ENCODE measurements around the gene TMEM131.
A peak's percentile ranks its signal among the peaks of the same experiment; 100 is the strongest.

TMEM131 gene

DNA sequence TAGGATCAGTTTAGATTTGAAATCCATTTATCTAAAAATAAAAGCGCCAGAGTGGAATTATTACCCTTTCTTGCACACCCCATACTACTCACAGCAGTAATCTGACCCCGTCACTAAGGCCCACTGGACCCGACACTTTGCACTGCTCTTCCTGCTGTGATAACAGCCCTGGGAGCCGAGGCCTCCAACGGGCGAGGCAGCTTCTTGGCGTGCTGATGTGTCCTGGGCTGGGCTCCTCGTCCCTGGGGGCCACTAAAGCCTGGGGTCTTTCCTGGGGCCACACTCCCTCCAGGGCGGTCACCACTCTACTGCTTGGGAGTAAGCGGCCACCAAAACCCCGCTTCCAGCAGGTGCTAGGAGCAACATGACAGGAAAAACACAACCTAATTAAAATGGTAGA is 220.7 kb downstream of the TMEM131 start:
- no peak for DNase-seq
- Mint-ChIP-seq H3K9me3 (no peaks in the 10 kb centered on the region), H3K4me1 (no peaks in the 10 kb centered on the region), H3K27ac (no peak overlapping the region), H3K27me3 (no peaks in the 10 kb centered on the region), H3K4me3 (no peak overlapping the region)
- ATAC-seq = no peak

DNA sequence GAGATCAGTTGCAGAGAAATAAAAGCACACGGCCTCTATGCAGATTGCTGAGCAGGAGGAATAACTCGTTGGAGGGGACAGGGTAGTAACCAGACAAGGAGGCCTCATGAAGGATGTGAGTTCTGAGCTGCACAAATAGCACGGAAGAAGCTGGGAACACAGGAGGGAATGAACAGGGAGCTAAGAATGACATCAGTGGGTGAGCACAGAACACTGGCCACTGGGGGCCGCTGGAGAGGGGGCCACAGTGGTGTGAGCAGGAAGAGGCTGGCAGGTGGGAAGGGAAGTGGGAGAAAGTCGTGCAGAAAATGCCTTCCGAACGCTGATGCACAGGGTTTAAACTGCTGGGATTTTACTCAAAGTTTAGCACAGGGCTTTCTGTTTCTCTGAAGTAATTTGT is 221.3 kb downstream of the TMEM131 start:
- no peak for ATAC-seq
- no peak for DNase-seq
- no peaks in the 10 kb centered on the region for H3K4me1 Mint-ChIP-seq
- no peaks in the 10 kb centered on the region for H3K27me3 Mint-ChIP-seq
- no peak overlapping the region for H3K27ac Mint-ChIP-seq
- no peak overlapping the region for H3K4me3 Mint-ChIP-seq
- no peaks in the 10 kb centered on the region for H3K9me3 Mint-ChIP-seq

DNA sequence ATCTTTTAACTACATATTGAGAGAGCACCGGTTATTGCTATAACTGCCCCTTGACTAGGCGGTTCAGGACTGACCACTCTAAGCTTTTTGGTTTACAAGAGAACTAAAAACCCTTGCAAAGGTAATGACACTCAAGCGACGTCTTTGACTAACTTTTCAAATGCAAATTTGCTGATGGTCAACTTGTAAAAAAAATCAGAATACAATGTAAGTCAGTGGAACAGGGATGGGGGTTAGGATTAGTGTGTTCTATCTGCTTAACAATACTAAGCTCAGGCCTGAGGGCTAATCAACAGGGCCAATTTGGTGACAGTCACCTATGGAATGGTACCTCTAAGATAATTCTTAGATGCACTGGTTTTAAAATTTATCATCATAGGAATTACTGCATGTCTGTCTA is 225.3 kb downstream of the TMEM131 start:
- no peak for DNase-seq
- no peaks in the 10 kb centered on the region for H3K27me3 Mint-ChIP-seq
- H3K4me1 Mint-ChIP-seq = no peaks in the 10 kb centered on the region
- ATAC-seq = no peak
- H3K27ac Mint-ChIP-seq = no peak overlapping the region
- no peaks in the 10 kb centered on the region for H3K9me3 Mint-ChIP-seq
- H3K4me3 Mint-ChIP-seq = no peak overlapping the region

DNA sequence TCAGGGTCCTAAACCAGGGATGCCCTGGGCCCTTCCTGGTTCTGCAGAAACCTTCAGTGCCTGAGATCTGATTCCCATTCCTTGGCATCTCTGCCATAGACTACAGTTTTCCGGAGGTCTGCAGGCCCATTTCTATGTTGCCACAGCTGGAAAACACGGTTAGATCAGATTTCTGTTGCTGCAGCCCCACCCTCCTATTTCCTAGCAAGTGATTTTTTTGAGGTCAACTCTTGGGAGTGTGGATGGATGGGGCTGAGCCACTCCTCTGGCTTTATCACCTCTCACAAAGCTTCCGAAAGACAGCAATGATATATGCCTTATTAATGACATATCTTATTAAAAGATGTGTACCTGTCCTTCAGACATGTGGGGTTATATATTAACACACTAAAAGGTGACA is 226.0 kb downstream of the TMEM131 start:
- H3K4me1 Mint-ChIP-seq = no peaks in the 10 kb centered on the region
- H3K9me3 Mint-ChIP-seq = no peaks in the 10 kb centered on the region
- DNase-seq = no peak
- no peak overlapping the region for H3K27ac Mint-ChIP-seq
- no peak for ATAC-seq
- H3K4me3 Mint-ChIP-seq = no peak overlapping the region
- H3K27me3 Mint-ChIP-seq = no peaks in the 10 kb centered on the region

DNA sequence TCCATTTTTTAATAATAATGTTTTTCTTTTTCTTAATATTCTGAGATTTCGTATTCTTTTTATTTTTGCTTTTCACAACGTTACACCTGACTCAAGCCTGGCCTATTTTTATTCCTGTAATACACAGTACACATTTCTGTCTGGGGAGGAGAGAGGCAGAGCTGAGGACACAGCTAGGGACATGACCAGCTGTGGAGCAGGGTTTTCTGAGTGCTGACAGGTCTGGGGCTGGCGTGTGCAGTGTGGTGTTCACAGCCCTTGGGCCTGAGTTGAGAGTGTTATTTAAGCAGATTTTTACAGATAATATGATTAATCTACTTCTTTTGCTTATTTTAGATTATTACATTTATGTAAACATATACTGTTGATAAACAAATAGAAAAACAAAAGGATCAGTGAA is 226.4 kb downstream of the TMEM131 start:
- Mint-ChIP-seq H3K4me3 (no peak overlapping the region), H3K27ac (no peak overlapping the region), H3K9me3 (no peaks in the 10 kb centered on the region), H3K27me3 (no peaks in the 10 kb centered on the region), H3K4me1 (no peaks in the 10 kb centered on the region)
- DNase-seq (no peak), ATAC-seq (no peak)

DNA sequence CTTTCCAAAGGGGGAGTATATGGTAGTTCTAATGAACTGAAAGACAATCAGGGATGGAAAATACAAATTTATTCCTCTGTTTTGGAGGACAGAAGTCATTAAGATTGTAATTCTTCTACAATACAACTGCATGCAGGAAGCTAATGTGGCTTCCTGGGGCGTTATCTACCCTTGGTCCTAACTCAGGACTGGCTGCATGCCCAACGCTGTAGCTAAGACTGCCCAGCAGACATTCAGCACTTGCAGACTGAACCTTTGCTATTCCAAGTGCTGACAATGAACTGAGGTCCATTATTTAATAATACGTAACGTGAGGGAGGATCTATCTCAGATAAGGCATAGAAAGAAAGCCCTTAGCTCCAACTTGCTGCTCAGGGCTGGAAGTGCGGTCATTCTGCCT is 229.2 kb downstream of the TMEM131 start:
- H3K27ac Mint-ChIP-seq = no peak overlapping the region
- no peak overlapping the region for H3K4me3 Mint-ChIP-seq
- peaks cover 17% of the 10 kb centered on the region for H3K4me1 Mint-ChIP-seq
- DNase-seq = no peak
- no peak for ATAC-seq
- H3K9me3 Mint-ChIP-seq = no peaks in the 10 kb centered on the region
- H3K27me3 Mint-ChIP-seq = no peaks in the 10 kb centered on the region

DNA sequence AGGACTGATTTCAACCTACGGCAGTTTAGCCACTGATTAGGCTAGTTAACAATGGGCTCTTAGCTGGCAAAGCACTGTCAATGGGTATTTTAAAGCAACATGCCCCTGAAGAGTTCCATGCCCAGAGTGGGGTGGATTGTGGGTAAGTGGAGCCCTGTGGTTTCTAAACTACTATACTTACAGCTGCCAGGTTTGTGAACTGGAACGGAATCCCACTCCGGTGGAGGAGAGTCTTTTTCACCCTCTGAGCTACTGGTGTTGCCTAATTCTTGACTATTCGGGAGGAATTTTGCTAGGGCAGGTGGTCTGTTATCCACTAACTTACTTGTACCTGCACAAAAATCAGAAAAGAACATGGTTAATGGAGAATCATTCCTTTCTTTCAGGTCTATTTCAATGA is 229.8 kb downstream of the TMEM131 start:
- DNase-seq (no peak), ATAC-seq (no peak)
- Mint-ChIP-seq H3K4me3 (no peak overlapping the region), H3K4me1 (peaks cover 19% of the 10 kb centered on the region), H3K27me3 (no peaks in the 10 kb centered on the region), H3K27ac (no peak overlapping the region), H3K9me3 (no peaks in the 10 kb centered on the region)

DNA sequence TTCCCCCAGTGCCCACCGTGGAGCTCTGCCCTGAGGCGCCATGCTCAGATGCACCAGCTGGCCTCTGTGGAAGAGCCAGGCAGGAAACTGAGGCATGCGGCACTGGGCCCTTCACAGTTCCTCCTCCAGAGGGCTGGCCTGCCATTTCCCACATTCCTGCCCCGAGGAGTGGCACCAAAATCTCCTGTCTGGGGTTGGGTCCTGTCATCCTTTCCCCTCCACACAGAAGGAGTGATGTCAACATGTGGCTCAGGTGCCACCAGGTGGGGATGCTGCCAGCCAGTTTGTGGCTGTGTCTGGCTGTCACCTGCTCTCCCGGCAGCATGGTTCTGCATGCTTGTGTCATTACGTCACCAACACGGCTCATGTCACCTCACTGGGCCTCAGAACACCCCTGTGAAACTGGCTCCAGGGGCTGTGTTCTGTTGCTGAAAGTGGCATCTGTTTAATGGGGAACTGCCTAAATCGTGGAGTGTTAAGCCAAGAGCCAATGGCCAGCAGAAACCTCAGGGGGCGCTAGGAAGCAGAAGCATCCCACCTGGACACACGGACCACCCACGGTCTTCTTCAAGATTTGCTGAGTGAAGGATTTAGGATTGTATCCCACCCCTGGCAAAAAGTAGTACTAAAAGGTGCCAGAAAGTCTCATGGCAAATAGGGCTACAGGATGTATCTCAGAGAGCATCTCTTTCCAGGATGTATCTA is 231.0 kb downstream of the TMEM131 start:
- ATAC-seq (no peak), DNase-seq (no peak)
- H3K4me3 Mint-ChIP-seq = no peak overlapping the region
- peak overlapping the region in 1 of 2 donors; percentile 46 for H3K27ac Mint-ChIP-seq
- H3K27me3 Mint-ChIP-seq = no peaks in the 10 kb centered on the region
- H3K4me1 Mint-ChIP-seq = peaks cover 29% of the 10 kb centered on the region
- no peaks in the 10 kb centered on the region for H3K9me3 Mint-ChIP-seq

DNA sequence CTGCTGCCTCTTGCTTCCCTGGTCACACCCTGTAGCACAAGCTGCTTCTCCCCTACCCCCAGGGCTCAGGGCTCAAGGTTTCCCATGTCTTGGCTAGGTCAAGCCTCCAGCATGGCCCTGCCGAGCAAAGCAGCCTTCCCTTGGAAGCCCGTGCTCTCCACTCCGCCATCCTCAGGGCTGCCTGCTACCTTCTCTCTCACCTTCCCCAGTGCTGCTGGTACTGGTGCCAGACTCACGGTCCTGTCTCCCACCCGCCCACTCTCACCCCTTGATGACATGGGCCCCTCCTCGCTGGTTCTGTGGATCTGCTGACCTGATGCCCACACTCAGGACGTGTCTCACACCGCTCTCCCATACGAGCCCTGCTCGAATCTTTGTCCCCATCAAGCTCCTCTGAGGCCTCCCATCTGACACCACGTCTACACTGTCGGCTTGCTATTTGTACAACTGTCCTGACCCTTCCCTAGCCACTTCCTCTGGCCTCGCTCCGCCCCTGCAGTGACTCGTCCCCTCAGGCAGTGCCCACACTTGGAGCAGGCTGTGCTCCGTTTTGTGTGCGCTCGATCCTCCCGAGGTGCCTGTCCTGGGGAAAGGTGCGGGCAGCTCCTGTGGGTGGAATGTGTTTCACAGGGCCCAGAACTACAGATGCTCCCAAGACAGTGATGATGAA is 232.4 kb downstream of the TMEM131 start:
- peak overlapping the region; percentile 11 to 96 for H3K27ac Mint-ChIP-seq
- no peak overlapping the region for H3K4me3 Mint-ChIP-seq

DNA sequence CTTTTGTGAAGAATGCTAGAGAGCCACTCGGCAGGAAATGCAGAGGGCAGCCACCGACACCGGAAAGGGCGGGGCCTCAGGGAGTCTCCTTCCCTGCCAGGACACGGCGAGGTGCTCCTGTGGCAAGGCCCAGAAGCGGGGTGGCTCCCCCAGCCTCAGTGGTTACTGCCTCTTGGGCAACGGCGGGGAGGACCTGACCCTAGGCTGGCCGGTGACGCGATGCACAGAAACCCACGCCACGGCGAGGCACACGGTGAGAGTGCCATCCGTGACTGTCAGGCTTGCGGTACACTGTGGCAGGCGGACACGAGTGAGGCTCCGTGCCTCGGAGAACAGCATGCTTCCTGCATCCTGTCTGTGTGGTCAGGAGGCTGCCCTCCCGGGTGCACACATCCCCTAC is 234.6 kb downstream of the TMEM131 start:
- peak; percentile 87 for ATAC-seq
- peak in 1 of 2 donors; percentile 64 for DNase-seq
- Mint-ChIP-seq H3K27ac (peak overlapping the region; percentile 74 to 90), H3K27me3 (no peaks in the 10 kb centered on the region), H3K4me1 (peaks cover 33% of the 10 kb centered on the region), H3K4me3 (peak overlapping the region; percentile 68 to 69), H3K9me3 (no peaks in the 10 kb centered on the region)

More for the DNA sequence above, 232.4 kb downstream of the TMEM131 start:
- H3K27me3 Mint-ChIP-seq = no peaks in the 10 kb centered on the region
- no peak for ATAC-seq
- no peaks in the 10 kb centered on the region for H3K9me3 Mint-ChIP-seq
- no peak for DNase-seq
- peaks cover 33% of the 10 kb centered on the region for H3K4me1 Mint-ChIP-seq

DNA sequence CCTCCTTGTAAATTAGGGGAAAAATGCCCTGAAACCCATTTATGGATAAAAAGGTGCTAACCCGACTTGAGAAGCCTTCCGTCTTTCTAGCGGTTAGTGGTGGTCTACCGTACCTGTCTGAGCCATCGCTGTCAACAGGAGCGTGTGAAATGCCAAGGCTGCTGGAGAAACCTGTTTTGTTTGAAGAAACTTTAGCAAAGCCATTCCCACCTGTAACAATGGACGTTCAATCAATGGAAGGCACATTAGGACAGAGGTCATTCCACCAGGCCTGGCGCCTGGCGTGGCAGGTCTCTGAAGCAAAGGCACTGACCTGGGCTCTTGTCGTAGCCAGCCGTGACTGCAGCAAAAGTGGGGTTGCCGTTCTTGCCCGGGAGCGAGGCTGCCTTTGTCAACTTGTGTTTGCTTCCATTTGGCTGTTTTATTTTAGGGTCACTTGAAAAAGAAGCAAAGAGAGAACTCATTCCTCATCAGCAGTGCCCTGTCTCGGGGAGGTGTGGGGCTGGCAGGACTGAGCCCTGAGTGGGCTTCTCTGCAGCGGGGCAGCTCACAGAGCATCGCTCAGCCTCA is 235.2 kb downstream of the TMEM131 start:
- Mint-ChIP-seq H3K4me3 (peak overlapping the region; percentile 68 to 69), H3K27ac (peak overlapping the region; percentile 68 to 90), H3K27me3 (no peaks in the 10 kb centered on the region), H3K9me3 (no peaks in the 10 kb centered on the region), H3K4me1 (peaks cover 33% of the 10 kb centered on the region)
- DNase-seq = no peak
- ATAC-seq = peak; percentile 32

DNA sequence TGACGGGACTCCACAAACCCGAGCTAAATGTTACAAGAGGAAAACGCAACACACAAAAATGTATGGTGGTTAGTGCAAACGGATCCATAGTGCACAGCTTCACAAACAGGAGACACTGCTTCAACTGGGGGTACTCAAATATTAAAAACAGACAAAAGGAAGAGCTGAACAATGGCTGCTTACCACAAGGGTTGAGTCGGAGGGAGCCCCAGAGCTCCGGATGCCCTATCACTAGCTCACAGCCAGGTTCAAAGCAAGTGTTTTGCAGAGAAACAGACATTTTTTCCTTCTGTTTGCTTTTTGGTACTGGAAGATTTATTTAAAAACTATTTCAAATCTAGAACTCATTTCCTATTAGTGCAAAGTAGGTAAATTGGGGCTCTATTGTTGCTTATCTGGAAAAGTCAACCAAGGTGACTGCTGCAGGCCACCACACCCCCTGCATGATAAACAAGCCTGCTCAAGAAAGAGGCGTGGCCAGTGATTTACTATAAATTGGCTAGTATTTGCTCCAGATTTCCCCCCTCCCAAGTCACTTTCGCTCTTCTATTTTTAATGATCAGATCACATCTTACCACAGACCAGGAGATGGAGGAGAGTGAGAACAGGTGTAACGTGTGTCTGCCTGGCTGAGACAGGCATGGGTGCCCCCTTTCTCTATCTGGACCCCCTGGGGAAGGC is 235.9 kb downstream of the TMEM131 start:
- Mint-ChIP-seq H3K27me3 (no peaks in the 10 kb centered on the region), H3K4me3 (peak overlapping the region; percentile 68 to 69), H3K4me1 (peaks cover 33% of the 10 kb centered on the region), H3K27ac (peak overlapping the region in 1 of 2 donors; percentile 23), H3K9me3 (no peaks in the 10 kb centered on the region)
- ATAC-seq (no peak), DNase-seq (no peak)

DNA sequence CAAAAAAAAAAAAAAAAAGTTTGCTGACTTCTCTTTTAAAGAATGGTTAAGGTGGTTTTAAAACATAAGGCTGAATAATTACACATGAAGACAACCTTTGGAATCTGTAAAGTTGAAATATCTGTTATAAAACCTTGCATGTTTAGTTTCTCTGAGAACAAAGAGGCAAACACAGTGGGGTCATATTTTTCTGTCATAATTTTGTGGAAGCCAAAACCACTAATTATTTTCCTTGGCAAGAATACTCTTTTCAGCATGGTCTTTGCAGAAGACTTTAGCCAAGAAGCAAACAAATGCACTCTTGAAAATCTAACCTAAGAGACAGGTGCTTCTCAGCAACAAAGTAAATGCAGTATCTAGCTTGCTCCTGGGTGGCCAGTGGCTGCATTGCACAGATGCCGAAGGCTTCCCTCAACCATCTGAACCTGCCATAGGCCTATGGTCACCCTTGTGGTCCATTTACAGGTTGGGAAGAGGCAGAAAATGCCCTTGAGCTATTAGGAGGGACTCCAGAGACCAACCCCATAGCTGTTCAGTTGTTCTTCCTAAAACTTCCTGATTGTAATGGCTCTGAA is 237.5 kb downstream of the TMEM131 start:
- Mint-ChIP-seq H3K27ac (peak overlapping the region in 1 of 2 donors; percentile 74), H3K4me3 (no peak overlapping the region), H3K9me3 (no peaks in the 10 kb centered on the region), H3K4me1 (peaks cover 29% of the 10 kb centered on the region), H3K27me3 (no peaks in the 10 kb centered on the region)
- DNase-seq (no peak), ATAC-seq (no peak)

DNA sequence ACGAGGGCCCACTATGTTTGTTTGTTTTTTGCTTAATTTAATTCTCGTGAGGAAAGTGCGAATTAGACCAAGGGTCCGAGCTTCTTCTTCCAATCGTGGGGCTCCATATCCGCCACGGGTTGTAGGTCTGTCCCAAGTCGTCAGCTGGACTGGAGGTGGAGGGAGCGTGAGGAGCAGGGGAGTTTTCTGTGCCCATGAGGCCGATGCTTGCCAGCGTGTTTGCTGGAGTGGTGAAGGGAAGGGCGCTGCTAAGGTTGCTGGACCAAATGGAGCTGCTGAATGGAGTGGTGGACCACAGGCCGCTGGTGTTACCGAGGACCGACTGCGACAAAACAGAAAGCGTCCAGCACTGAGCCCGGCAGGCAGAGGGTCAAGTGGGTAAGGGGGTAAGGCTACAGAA is 238.7 kb downstream of the TMEM131 start:
- no peak overlapping the region for H3K27ac Mint-ChIP-seq
- peaks cover 21% of the 10 kb centered on the region for H3K4me1 Mint-ChIP-seq
- no peaks in the 10 kb centered on the region for H3K9me3 Mint-ChIP-seq
- ATAC-seq (no peak), DNase-seq (no peak)
- no peak overlapping the region for H3K4me3 Mint-ChIP-seq
- H3K27me3 Mint-ChIP-seq = no peaks in the 10 kb centered on the region

DNA sequence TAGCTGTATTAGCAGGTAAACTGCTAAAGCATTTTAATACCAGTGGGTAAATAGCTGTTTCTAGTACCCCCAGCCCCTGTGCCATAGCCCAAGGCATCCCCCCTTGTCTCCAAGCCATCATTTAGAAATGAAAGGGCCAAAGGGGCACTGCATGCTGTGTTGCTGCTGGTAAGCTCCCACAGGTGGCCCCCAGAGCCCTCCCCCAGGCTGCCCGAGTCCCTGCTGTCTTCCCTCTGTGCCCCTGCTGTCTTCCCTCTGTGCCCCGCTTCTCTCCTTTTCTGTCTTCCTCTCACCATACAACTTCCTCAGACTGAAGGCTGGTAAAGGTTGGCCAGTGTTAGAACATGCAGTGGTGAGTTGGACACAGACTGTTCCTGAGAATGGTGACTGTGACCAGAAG is 240.3 kb downstream of the TMEM131 start:
- Mint-ChIP-seq H3K27me3 (no peaks in the 10 kb centered on the region), H3K4me3 (no peak overlapping the region), H3K9me3 (no peaks in the 10 kb centered on the region), H3K4me1 (peaks cover 12% of the 10 kb centered on the region), H3K27ac (peak overlapping the region in 1 of 2 donors; percentile 69)
- DNase-seq (no peak), ATAC-seq (no peak)

All from stimulated activated naive CD8-positive, alpha-beta T cell treated with anti-CD3 and anti-CD28 coated beads, Interleukin-15, amount 100 ng/mL, for 72 hours (primary cell).